GM18519 (cell line): ENCODE measurements around the gene IRGC.
"Not testable (repeated sequence)": the region's sequence is repeated elsewhere in the genome, so short reads cannot be mapped to it uniquely, and the experiment has no call there.

Source experiments
- ATAC-seq: cut with Tn5 transposase; IDR thresholded peaks from one replicate; pipeline ENCODE4 v1.9.1; 2021; ENCODE audit warnings: mild to moderate bottlenecking, moderate library complexity; ENCODE audit not compliant: unreplicated experiment, low FRiP score

Gene IRGC, protein sequence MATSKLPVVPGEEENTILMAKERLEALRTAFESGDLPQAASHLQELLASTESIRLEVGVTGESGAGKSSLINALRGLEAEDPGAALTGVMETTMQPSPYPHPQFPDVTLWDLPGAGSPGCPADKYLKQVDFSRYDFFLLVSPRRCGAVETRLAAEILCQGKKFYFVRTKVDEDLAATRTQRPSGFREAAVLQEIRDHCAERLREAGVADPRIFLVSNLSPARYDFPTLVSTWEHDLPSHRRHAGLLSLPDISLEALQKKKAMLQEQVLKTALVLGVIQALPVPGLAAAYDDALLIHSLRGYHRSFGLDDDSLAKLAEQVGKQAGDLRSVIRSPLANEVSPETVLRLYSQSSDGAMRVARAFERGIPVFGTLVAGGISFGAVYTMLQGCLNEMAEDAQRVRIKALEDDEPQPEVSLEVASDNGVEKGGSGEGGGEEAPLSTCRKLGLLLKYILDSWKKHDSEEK

DNA sequence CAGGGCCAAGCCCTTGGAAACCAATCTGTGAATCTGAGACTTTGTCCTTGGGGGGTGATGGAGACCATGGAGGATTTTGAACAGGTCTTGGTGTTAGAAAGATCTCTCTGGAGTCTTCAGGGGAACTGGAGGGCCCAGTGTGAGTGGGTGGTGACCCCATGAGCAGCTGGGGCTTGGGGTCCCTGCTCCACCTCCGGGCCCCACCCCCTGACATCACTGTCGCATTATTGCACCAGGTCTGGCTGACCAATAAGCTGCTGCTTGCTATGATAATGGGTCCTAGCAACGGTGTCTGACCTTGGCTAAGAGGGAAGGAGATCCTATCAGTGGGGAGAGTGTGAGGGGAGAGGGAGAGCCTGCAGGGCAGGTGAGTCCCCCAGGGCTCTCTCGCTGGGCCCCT is at the start of gene IRGC:
Gene IRGC (plus strand): TSS at position 301 of the 400 bp plus-strand sequence. CDS start 2,483 bp downstream, outside the sequence.
- ATAC-seq, result no peak

DNA sequence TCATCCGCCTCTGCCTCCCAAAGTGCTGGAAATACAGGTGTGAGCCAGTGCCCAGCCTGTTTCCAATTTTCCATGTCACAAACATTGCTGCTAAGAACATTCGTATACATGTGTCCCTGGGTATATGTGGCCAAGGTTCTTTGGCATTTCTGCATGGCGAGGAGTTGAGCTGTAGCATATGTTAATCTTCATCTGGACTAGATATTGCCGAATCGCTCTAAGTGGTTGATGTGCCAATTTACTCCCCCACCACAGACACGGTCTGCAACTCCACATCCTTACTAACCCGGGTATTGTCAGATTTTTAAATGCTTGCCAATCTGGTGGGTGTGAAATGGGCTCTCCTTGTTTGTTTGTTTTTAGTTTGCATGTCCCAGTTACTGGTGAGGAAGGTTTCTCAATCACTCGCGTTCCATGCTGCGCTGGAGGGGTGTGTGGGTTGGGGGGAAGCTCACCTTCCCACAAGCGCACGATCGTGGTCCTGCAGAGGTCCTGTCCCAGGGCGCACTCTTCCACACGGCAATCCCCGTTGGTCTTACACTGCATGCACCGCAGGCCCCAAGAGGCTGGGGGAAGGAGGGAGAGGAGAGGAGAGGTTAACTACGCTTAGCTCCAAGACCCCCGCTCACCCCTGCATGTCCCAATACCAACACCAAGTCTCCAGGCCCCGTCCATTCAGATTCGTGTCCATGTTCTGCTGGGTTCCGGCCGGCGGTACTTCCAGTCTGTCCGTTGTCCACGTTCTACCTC is 48.6 kb upstream of the IRGC start:
- ATAC-seq, result no peak

DNA sequence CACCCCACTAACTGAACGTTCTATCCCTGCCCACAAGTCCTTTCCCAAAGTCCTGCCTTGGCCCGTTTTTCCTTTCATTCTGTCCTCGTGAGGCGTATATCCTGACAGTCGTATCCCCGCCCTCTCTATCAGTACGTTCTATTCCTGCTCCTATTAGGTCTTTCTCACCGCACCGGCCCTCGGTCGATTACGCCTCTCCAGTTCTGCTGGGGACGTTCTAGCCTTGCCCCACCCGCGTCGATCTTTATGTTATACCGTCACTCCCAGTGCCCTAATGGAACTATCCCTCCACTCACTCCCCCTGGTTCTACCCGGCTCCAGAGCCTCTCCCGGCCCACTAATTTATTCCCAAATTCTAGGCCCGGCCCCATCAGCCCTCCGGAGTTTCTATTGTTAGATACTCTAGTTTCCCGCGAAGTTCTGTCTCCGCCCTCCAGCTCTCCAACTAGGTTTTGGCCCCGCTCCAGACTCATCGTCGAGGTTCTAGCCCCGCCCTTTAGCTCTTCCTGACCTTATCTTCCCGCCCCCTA is 47.9 kb upstream of the IRGC start:
- no peak for ATAC-seq

DNA sequence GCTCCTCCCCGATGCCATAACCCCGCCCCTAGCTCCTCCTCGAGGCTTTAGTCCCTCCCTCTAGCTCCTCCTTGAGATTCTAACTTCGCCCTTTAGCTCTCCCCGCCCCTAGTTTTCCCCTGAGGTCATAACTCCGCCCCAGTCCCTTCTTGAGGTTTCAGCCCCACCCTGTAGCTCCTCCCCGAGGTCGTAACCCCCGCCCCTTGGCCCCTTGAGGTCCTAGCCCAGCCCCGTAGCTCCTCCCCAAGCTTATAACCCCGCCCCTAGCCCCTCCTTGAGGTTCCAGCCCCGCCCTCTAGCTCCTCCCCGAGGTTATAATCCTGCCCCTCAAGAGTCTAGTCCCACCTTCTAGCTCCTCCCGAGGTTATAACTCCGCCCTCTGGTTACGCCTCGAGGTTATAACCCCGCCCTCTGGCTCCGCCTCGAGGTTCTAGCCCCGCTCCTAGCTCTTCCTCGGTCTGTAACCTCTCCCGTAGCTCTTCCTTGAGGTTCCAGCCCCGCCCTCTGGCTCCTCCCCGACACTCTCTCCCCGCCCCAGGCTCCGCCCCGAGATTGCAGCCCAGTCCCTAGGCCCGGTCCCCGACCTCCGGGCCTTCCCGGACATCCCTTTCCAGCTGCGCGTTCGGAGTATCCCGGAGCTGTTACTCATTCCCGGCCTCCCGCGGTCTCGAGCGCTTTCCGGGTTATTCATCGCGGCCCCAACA is 47.3 kb upstream of the IRGC start:
- peak; percentile 86 for ATAC-seq

DNA sequence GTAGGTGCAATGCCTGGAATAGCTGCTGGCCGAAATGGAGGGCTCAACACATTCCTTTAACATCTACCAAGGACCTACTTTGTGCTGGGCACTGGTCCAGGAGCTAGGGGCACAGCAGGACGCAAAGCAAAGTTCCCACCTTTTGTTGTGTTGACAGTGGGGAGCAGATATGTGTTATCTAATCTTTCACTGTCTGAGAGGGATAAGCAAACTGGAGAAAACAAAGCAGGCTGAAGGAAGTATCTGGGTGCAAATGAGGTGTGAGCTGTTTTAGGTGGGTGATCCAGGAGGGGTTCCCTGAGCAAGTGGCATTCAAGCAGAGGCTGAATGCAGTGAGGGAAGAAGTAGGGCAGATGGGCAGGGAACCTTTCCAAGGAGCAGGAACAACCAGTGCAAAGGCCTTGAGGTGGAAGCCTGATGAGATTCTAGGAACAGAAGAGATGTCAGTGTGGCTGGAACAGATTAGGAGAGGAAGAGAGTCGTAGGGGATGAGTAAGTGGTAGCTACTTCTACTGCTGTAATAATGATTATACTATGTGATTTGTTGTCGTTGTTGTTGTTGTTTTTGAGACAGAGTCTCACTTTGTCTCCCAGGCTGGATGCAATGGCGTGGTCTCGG is 43.7 kb upstream of the IRGC start:
- no peak for ATAC-seq

DNA sequence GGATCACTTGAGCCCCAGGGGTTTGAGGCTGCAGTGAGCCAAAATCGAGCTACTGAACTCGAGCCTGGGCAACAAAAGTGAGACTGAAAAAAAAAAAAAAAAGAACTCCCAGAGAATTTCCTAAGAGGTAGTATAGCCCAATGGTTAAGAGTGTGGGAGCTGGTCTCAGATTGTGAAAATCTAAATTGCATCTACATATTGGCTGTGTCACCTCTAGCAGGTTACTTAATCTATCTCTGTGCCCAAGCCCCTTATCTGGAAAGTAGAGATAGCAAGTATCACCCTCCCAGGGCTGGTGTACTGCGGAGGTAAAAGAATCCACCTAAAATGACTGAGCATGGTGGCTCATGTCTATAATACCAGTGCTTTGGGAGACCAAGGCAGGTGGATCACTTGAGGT is 42.2 kb upstream of the IRGC start:
- no peak for ATAC-seq

DNA sequence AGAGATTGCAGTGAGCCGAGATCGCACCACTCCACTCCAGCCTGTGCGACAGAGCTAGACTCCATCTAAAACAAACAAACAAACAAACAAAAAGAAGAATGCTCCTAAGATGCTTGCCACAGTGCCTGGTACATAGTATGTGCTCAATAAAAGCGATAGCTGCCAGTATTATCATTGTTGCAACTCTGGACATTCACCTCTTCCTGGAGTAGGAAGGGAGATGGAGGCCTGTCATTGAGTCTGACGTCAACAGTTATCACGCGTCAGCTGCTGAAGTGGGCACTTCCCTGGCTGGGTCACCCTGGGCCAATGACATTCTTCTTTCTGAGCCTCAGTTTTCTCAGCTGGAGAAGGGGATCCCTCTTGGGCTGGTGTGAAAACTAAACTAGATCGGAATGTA is 41.7 kb upstream of the IRGC start:
- ATAC-seq, result no peak

DNA sequence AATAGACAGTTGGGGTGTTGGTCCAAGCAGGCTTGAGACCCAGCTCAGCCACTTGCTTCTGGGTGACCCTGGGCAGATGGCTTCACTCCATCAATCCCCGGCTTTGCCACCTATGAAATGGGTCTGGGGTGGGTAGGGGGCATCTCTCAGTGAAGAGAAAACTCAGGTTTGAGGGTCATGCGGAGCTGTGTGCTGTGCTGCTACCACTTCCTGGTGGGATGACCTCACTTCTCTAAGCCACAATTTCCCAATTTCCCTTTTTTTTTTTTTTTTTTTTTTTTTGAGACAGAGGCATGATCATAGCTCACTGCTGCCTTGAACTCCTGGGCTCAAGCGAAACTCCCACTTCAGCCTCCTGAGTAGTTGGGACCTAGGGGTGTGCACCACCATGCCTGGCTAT is 41.3 kb upstream of the IRGC start:
- no peak for ATAC-seq

DNA sequence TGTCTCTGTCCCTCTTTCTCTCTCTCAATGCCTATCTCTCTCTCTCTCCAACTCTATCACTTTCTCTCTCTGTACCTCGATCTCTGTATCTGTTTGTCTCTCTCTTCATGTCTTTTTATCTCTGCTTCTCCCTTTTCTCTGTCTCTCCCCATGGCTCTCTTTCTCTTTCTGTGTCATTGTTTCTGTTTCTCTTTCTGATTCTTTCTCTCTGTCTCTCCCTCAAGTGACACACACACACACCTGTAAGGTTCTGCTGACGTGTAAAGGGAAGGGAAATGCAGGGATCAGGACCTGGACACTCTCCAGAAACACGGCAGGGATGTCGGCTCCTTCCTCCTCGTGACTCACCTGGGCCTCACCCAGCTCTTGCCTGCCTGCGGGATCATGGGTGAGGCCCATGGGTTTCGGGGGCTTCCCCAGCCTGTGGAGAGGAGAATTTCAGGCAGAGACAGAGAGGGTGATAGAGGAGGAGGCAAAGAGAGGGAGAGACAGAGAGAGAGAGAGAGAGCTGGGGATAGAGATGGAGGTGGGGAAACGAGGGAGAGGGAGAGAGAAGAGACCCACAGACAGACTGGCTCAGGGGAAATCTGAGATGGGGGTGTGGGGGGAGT is 40.5 kb upstream of the IRGC start:
- ATAC-seq, result no peak

DNA sequence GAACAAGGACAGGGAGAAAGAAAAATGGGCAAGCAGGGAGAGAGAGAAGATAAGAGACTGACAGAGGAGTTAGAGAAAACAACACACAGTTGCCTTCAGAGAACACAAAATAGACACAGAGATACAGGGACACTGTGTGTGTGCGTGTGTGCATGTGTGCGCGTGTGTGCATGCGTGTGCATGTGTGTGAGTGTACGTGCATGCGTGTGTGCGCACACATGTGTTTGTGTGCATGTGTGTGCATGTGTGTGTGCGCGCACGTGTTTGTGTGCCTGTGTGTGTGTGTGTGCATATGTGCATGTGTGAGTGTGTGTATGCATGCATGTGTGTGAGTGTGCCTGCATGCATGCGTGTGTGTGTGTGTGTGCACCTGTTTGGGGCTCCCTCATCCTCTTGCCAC is 40.0 kb upstream of the IRGC start:
- no peak for ATAC-seq

DNA sequence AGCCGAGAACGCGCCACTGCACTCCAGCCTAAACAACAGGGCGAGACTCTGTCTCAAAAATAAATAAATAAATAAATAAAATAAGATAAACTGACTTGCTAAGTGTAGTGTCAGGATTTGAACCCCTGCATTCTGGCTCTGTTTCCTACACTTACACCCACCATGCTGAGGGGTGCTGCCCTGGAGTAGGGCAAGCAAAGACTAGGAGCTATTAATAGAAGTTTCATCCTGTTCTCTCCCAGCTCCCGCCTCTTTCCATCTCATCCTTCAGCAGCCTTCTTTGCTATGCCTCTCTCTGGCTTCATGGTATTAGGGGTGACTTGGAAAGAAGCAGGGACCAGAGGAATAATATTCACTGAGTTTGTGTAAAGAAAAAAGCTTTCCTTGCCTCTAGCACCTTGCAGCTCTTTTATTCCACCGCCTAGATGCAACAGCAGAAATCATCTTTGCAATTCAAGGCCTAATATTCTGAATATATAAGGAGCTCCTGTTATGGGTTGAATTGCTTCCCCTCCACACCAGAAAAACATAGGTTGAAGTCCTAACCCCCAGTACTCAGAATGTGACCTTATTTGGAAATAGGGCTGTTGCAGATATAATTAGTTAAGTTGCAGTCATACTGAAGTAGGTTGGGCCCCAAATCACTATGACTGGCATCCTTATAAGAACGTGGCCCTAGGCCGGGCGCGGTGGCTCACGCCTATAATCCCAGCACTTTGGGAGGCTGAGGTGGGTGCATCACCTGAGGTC is 37.2 kb upstream of the IRGC start:
- no peak for ATAC-seq

DNA sequence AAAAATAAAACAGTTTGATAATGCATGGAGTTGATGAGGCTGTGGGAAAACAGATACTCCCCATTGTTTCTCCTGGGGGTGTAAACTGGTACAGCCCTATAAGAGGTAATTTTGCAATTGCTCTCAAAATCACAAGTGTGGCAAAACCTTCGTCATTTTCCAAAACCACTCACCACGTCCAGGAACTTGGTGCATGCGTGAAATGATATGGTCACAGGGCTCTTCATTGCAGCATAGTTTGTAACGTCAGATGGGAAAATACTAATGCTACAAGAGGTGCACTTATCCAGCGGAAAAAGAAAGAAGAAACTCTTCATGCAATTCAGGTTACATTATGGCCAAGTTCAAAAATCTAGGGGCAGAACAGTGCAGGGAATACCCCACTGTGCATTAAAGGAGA is 34.1 kb upstream of the IRGC start:
- no peak for ATAC-seq

DNA sequence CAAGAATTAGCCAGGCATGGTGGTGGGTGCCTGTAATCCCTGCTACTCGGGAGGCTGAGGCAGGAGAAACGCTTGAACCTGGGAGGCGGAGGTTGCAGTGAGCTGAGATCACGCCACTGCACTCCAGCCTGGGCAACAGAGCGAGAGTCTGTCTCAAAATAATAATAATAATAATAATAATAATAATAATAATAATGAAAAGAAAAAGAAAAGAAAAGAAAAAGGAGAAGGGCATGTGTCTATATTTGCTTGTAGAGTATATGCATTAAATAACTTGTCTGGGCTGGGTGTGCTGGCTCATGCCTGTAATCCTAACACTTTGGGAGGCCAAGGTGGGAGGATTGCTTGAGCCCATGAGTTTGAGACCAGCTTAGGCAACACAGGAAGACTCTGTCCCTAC is 33.6 kb upstream of the IRGC start:
- ATAC-seq, result not testable (repeated sequence)

DNA sequence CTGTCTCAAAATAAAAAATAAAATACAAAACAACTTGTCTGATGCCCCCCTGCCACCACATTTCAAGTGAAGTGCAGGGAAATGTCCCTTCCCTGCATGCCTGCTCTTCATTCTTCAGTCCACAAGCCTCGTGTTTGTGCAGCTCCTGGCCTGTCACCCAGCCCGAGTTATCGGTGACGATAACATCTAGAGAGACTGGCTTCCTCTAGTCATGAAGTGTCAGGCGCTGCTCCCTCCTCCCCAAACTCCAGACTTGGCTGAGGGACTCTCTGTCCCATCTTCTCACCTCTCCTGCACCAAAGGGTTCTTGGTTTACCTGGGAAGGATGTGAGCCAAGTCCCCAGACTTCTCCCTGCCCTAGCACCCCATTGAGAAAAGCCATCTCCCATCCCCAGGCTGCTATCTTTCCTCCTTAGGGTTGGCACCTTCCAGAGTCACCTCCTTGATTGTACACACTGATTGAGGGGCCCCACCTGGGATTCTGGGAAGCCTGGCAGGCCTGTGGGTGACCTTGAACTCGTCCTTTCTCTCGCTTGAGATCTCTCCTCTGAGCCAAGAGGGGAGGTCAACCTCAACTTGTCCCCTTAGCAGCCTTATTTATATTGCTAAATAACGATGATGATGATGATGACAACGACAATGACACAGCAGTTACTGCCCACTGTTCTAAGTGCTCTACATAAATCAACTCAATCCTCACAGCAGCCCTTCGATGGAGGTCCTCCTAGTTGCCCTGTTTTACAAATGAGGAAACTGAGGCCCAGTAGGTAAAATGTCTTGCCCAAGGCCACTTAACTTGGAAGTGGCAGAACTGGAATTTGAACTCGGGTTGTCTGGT is 32.8 kb upstream of the IRGC start:
- no peak for ATAC-seq

DNA sequence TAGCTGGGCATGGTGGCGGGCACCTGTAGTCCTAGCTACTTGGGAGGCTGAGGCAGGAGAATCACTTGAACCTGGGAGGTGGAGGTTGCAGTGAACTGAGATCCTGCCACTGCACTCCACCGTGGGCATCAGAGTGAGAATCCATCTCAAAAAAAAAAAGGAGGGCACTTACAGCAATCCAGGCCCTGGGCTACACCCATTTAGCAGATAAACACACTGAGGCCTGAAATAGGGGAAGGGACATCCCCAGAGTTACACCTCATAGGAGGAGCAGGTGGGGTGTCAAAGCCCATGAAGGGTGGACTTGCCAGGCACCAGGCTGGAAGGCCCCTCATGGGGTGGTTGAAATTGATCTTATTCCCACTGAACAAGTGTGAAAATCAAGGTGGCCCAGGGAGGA is 32.0 kb upstream of the IRGC start:
- ATAC-seq, result no peak

DNA sequence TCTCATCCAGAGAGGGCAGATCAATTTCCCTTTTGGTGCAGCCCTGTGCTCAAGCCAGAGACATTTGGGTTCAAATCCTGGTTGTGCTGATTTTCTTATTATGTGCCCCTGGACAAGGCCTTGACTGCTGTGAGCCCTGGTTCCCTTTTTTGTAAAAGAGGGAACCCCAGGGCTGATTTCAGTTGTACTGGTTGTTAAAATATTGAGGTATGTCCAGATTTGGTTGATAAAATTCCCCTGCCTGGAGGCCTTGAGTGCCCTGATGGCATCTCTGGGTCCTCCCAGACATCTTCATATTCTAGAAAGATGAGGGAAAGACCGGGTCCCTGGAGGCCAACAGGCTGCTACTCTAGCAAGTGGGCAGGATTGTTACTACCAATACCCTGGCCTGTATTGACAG is 31.6 kb upstream of the IRGC start:
- no peak for ATAC-seq

DNA sequence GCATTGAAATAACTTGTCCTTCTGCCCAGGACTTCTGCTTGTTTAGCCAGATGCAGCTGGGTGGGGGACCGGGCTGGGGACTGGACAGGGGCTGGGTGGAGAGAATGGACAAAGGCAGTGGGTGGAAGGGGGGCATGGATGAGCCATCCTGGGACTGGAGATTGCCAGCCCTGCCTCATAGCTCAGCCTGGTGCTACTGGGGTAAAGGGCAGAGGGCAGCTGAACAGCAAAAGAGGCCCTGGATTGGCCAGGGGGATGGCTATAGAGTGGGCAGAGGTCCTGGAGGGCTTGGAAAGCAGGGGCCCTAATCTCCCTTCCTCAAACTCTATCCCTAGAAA is 28.2 kb upstream of the IRGC start:
- no peak for ATAC-seq

DNA sequence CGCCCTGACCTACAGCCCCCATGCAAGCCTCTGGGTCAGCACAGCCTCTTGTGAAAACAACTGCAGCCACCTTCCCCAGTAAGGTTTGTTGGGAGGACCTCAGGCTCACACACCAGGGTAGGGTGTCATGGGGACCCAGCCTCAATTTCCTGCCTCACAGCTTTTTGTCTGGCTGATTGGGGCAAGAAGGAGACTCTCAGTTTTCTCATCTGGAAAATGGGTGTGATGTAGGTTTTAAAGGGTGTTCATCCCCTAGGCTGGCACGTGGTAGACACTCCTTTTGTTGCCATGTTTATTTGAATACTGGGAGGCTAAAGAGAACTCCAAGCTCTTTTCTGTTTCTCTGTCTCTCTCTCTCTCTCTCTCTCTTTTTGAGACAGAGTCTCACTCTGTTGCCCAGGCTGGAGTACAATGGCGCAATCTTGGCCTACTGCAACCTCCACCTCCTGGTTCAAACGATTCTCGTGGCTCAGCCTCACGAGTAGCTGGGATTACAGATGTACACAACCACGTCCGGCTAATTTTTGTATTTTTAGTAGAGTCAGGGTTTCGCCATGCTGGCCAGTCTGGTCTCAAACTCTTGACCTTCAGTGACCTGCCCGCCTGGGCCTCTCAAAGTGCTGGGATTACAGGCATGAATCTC is 27.7 kb upstream of the IRGC start:
- ATAC-seq, result no peak
